DMS153 (cell line): ENCODE data around the gene INO80.
"Not testable (repeated sequence)": the region's sequence is repeated elsewhere in the genome, so short reads cannot be mapped to it uniquely, and the experiment has no call there.

Source experiments
- DNase-seq: peaks from one replicate; lab custom pipeline; 2025; lab: John Stamatoyannopoulos, UW

INO80 gene

GRCh38 chr15:40962317-40962716 is 153.8 kb downstream of the INO80 start:
- DNase-seq = not testable (repeated sequence)

DNA sequence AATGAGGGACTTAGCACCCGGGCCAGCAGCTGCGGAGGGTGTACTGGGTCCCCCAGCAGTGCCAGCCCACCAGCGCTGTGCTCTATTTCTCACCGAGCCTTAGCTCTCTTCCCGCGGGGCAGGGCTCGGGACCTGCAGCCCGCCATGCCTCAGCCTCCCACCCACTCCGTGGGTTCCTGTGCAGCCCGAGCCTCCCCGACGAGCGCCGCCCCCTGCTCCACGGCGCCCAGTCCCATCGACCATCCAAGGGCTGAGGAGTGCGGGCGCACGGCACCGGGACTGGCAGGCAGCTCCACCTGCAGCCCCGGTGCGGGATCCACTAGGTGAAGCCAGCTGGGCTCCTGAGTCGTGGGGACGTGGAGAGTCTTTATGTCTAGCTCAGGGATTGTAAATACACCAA is 154.3 kb downstream of the INO80 start:
- DNase-seq = not testable (repeated sequence)

GRCh38 chr15:40960925-40961324 is 155.2 kb downstream of the INO80 start:
- no peak for DNase-seq

GRCh38 chr15:40960151-40960885 is 155.8 kb downstream of the INO80 start:
- DNase-seq = no peak

- DNase-seq = no peak
Measured at GRCh38 chr15:40959331-40960141, 156.5 kb downstream of the INO80 start.

DNA sequence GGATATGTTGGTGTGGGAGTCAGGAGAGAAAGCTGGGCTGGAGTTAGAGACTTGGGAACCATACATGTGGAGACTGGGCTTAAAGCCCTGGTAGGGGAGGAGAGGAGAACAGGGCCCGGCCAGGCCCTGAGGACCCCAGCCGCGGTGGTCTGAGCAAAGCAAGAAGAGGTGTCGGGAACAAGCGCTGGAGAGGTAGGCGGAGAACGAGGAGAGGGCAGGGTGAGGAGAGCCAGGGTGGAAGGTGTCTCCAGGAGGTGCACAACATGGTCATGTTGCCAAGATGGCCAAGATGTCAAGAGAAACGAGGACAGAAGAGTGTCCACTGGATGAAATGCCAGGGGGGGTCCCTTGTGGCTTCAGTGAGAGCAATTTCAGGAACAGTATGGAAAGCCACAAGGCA is 157.4 kb downstream of the INO80 start:
- DNase-seq = no peak

GRCh38 chr15:40958146-40958545 is 157.9 kb downstream of the INO80 start:
- no peak for DNase-seq

GRCh38 chr15:40957581-40958051 is 158.5 kb downstream of the INO80 start:
- DNase-seq = no peak

GRCh38 chr15:40957041-40957555 is 159.0 kb downstream of the INO80 start:
- no peak for DNase-seq

DNA sequence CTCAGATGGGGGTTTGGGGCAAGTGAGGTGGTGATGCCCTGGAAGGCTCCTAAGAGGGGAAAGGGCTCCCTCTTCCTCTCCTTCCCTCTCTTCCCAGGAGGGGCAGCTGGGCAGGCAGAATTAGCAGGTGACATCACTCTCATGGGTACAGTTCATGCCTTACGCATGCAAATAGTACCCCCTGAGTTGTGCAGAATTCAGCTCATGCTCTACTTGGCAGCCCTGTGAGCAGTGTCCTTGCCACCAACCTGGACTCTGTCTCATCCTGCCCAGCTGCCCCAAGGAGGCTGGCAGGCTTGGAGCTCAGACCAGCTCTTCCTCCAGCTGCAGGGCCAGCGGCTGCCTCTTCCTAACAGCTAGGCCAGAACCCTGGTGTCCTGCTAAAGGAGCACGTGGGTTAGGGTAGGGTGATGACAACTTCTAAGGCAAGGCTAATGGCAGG is 159.5 kb downstream of the INO80 start:
- no peak for DNase-seq

DNA sequence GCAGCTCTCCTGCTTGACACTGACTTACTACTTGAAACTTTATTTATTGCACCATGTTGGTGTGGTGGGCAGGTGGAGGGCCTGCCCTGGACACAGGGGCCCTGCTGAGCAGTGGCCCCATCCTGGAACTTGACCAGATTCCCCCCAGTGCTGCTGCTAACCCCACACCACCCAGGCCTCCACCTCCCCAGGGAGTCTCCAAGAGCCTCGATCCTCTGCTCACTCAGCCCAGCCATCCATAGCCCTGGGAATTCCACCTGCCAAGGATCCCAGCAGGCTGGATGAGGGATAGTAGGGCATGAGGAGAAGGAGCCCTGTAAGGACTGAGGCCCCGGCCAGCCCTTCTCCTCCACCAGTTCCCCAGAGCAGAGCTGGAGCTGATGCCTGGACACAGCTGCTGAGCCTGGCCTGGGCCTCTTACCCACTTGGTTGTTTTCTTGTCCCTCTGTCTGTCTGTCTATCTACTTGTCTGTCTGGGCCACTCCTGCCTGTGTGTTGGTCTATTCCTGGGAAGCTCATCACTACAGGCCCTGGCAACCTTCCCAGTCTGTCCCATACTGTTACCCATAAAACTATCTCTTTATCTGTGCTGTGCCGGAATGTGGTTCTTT is 160.0 kb downstream of the INO80 start:
- no peak for DNase-seq

DNA sequence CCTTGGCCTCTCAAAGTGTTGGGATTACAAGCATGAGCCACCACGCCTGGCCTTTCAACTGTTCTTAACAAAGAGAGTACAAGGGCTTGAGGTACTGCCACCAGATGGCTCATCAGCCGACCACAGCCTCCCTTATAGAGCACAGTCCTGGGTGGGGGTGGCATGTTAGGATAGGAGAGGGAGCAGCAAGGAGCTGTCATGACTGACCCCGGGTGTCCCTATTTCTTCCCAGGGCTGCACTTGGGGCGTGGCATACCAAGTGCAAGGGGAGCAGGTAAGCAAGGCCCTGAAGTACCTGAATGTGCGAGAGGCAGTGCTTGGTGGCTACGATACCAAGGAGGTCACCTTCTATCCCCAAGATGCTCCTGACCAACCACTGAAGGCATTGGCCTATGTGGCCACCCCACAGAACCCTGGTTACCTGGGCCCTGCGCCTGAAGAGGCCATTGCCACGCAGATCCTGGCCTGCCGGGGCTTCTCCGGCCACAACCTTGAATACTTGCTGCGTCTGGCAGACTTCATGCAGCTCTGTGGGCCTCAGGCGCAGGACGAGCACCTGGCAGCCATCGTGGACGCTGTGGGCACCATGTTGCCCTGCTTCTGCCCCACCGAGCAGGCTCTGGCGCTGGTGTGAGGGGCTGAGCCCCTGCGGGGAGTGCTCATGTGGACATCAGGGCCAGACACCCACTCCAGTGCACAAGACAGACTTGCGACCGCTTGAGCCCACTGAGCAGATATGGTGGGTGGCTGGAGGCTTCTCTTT is 160.8 kb downstream of the INO80 start:
- no peak for DNase-seq

DNA sequence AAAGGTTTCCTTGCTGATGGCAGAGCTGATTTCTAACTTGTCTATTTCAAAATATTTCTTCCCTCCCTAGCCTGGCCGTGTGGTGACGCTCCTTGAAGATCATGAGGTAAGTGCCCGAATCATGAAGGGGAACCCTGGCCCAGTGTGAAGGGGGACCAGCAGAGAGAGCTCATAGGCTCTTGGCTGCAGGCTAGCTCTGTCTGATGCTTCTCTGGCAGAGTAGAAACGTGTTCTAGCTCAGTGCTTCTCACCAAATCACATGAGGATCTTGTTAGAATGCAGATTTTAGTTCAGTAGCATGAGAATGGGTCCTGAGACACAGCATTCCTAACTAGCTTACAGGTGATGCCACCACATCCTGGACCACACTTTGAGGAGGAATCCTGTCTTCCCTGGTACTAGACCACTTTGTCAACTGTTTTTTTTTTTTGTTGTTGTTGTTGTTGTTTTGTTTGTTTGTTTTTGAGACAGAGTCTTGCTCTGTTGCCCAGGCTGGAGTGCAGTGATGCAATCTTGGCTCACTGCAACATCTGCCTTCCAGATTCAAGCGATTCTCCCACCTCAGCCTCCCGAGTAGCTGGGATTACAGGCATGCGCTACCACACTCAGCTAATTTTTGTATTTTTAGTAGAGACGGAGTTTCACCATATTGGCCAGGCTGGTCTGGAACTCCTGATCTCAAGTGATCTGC is 161.8 kb downstream of the INO80 start:
- DNase-seq = not testable (repeated sequence)

DNA sequence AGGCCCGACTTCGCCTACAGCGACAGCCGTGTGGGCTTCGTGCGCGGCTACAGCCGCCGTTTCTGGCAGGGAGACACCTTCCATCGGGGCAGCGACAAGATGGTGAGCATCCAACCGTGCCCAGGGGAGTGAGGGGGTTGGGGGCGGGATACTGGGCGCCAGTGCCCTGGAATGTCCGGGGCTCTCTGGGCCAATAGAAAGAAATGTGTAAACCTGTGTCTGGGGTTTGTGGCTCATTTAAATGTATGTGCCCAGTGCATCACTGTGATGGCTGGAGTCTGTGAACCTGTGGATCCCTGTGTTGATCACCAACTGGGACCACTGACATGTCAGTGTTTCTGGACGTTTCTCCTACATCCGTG is 162.4 kb downstream of the INO80 start:
- no peak for DNase-seq

GRCh38 chr15:40952901-40953712 is 163.0 kb downstream of the INO80 start, which contains the start of gene CHAC1:
Gene CHAC1 (plus strand): TSS chr15:40953471. CDS start chr15:40953584, 113 bp downstream.
- peak; percentile 79 for DNase-seq

DNA sequence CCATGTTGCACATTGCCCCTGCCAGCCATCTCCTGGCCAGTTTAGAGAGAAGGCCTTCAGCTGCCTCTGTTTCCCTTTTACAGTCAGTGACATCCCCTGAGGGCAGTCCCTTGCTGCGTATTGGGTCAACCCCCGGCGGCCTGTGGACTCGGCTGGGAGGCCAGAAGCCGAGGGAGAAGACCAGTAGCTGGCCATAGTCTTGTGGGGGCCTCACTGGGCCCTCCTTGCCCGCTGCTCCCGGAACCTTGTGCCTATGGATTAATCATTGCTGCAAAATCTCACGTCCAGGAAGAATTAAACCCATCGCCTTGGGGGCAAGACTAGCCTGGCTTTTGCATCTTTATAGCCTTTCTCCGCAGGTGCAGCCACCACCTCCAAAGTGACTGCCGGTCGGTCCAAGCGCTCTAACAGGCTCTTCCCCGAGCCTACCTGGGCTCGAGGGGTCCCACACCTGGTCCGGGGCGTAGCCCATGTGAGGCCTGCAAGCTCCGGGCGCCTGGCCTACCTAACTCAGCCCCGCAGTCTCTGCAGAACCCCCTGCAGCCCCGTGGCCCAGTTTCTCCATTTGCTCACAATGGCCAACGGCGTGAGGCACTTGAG is 163.7 kb downstream of the INO80 start:
- no peak for DNase-seq

GRCh38 chr15:40951764-40952163 is 164.3 kb downstream of the INO80 start:
- no peak for DNase-seq

- DNase-seq = no peak
Measured at GRCh38 chr15:40949756-40950207, 166.3 kb downstream of the INO80 start.

DNA sequence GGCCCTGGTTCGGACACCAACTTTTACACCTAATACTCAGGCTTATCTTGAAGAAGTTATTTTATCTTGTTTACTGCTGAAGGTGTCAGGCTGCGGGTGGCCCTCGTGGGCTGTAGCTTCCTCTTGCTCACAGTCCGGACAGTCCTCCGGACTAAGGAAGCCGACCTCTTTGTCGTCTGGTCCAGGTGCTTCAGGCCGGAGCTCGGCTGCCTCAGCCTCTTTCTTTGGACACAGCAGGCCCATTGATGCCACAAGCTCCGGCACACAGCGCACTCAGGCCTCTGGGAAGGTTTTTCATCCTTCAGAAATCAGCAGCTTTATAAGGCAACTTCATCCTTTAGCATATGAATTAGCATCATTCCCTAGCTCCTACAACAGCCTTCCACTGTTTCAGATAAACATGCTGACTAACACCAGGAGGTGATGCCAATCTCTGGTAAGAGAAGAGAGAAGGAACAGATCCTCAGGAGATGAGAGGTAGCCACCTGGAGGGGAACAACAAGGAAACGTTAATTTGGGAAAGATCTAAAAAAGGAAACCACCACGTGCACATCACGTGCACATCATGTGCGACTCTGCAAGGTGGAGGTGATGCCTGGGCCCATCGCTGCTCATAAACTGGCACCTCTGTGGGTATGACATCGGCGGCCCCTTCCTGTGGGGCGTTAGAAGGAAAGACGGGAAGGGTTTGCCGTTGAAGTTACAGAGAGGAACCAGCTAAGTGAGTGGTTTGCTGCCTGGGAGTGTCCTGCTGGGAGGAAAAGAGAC is 167.2 kb downstream of the INO80 start:
- DNase-seq = no peak
